Peyer's patch (tissue), 4 donors: ENCODE results near the gene HOXD8.

ENCODE experiments used
- CTCF ChIP-seq, 6 experiments: fragments of 450-650 bp in 4 of 6; fragments of 200-600 bp in 2 of 6; sonication (generic) in 1 of 6; IDR thresholded peaks; one replicate each; pipeline ENCODE4 v1.5.1; 2017 to 2019; ENCODE audit warnings: antibody characterized with exemption in 6 of 6, mild to moderate bottlenecking in 3 of 6, moderate library complexity in 1 of 6
- POLR2A ChIP-seq, 2 donors: fragments of 450-650 bp; IDR thresholded peaks; one replicate each; pipeline ENCODE4 v1.5.1; 2017; ENCODE audit warnings: antibody characterized with exemption in 2 of 2, mild to moderate bottlenecking in 2 of 2, moderate library complexity in 2 of 2

- no peak for TF ChIP-seq POLR2A (IDR thresholded peaks at IDR 0.05)
- no peak for TF ChIP-seq CTCF (IDR thresholded peaks at IDR 0.05)
These were observed 20.0 kb downstream of the HOXD8 start for GRCh38 chr2:176149481-176149938.
